Lower leg skin (tissue), 4 donors: ENCODE results near the gene STAU1. TPM values are rescaled to one million over a fixed set of nuclear protein-coding genes. Genes with fewer than 3 reads are reported as not detected.

Experiments used
- DNase-seq, 2 donors: peaks; one replicate each; pipeline ENCODE4 v3.0.0-alpha.2; 2019; ENCODE audit warnings: low spot score in 2 of 2
- H3K4me3 ChIP-seq: fragments of 200-600 bp; sonication (generic); 2 replicates; pipeline ENCODE4 v1.5.1; 2017; ENCODE audit warnings: mild to moderate bottlenecking, low read depth; ENCODE audit not compliant: poor library complexity, severe bottlenecking
- CTCF ChIP-seq, 3 donors: fragments of 450-650 bp; IDR thresholded peaks; one replicate each; pipeline ENCODE4 v1.5.1; 2016; ENCODE audit warnings: antibody characterized with exemption in 3 of 3, mild to moderate bottlenecking in 3 of 3, moderate library complexity in 2 of 3
- POLR2A ChIP-seq, 2 donors: fragments of 450-650 bp; IDR thresholded peaks; one replicate each; pipeline ENCODE4 v1.6.1; 2016 to 2017; ENCODE audit warnings: antibody characterized with exemption in 2 of 2, mild to moderate bottlenecking in 1 of 2, moderate library complexity in 1 of 2
- WGBS, 2 donors: methylation state at CpG; one replicate each; pipeline ENCODE4 v1.1.5; 2018; 5-methylcytosine and 5-hydroxymethylcytosine counted together
- intact Hi-C: fragments of 100-400 bp; cut with DNase I; formaldehyde crosslinking; loops from one replicate; pipeline ENCODE4 v1.15.0; 2023; ENCODE audit warnings: low total_unique reads
- total RNA-seq, 4 donors: library from RNA; depleted of rRNA; stranded (reverse); fragments of >200 nt; gene quantifications; one replicate each; pipeline ENCODE4 v1.1.0, GENCODE V29; 2016

STAU1 gene
- total RNA-seq: 10 to 100 TPM; 68.4 to 90.0 (median 77.0) TPM

GRCh38 chr20:49187851-49188641 lies at the start of gene STAU1:
STAU1 (minus strand) TSS chr20:49188334; CDS start chr20:49166201, 22,133 bp downstream.
- intact Hi-C loops: no loop called here
- peak; percentile 92 to 99 for DNase-seq
- H3K4me3 ChIP-seq: peak within 1 kb of the TSS; percentile 82
- TF ChIP-seq CTCF (IDR thresholded peaks at IDR 0.05): no peak
- no peak for TF ChIP-seq POLR2A (IDR thresholded peaks at IDR 0.05)
- 0 to 1% methylated on average over 59 to 76 of the region's 89 CpGs for WGBS, 2 donors

GRCh38 chr20:49237531-49237930 lies 49.4 kb upstream of the STAU1 start:
- no peak overlapping the region for H3K4me3 ChIP-seq
- intact Hi-C loops: no loop called here
- 81 to 87% methylated on average over 4 of the region's 4 CpGs for WGBS, 2 donors
- no peak for DNase-seq
- TF ChIP-seq POLR2A (IDR thresholded peaks at IDR 0.05) (no peak), CTCF (IDR thresholded peaks at IDR 0.05) (no peak)

GRCh38 chr20:49236301-49236700 lies 48.2 kb upstream of the STAU1 start:
- intact Hi-C loops: no loop called here
- 85 to 90% methylated on average over 9 of the region's 9 CpGs for WGBS, 2 donors
- TF ChIP-seq CTCF (IDR thresholded peaks at IDR 0.05) (no peak), POLR2A (IDR thresholded peaks at IDR 0.05) (no peak)

GRCh38 chr20:49234831-49235230 lies 46.7 kb upstream of the STAU1 start:
- WGBS, 2 donors: 95 to 96% methylated on average over 6 of the region's 6 CpGs
- H3K4me3 ChIP-seq: no peak overlapping the region
- TF ChIP-seq POLR2A (IDR thresholded peaks at IDR 0.05) (no peak), CTCF (IDR thresholded peaks at IDR 0.05) (no peak)
- intact Hi-C loops: no loop called here
- no peak for DNase-seq

More at GRCh38 chr20:49236301-49236700, 48.2 kb upstream of the STAU1 start:
- H3K4me3 ChIP-seq: no peak overlapping the region
- no peak for DNase-seq

GRCh38 chr20:49233226-49233625 lies 45.1 kb upstream of the STAU1 start:
- WGBS, 2 donors: 93 to 94% methylated on average over 9 to 10 of the region's 10 CpGs
- intact Hi-C loops: no loop called here
- no peak overlapping the region for H3K4me3 ChIP-seq
- no peak for TF ChIP-seq POLR2A (IDR thresholded peaks at IDR 0.05)
- TF ChIP-seq CTCF (IDR thresholded peaks at IDR 0.05): no peak
- no peak for DNase-seq
